ENCODE data around the gene ISLR.
"Not testable (repeated sequence)": the region's sequence is repeated elsewhere in the genome, so short reads cannot be mapped to it uniquely, and the experiment has no call there.

ISLR gene

DNA sequence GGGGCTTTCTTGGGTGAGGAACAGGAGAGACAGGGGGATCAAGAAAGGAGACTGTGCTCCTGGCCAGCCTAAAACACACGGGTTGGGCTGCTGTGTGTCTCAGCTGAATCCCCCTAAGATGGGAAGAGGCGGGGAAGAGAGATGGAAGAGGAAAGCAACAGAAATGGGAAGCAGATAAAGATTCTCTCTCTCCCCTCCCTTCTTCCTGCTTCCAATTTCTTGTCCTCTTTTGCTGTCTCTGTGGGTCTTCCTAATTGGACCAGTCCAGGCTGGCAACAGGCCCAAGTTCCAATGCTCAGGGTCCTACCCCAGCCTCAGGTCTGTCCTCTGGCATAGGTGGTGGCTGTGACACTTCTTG lies 36.0 kb upstream of the ISLR start:
- no peak for DNase-seq

DNA sequence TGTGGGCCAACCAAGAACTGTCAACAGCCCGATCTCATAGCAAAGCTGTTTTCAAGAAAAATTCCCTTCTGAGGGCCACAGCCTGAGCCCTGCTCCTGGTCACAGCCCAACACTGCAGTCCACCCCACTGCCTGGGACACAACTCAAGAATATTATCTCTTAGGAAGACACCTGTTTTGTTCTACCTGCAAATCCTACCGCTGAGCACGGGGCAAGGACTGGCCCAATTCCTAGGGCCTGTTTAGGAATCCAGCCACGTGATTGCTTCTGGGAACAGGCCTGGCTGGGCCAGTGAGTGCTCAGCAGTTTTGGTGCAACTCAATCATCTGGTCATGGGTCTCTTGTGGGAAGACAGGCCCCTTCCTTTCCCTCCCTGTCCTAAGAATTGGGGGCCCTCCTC lies 34.9 kb upstream of the ISLR start:
- no peak for DNase-seq

DNA sequence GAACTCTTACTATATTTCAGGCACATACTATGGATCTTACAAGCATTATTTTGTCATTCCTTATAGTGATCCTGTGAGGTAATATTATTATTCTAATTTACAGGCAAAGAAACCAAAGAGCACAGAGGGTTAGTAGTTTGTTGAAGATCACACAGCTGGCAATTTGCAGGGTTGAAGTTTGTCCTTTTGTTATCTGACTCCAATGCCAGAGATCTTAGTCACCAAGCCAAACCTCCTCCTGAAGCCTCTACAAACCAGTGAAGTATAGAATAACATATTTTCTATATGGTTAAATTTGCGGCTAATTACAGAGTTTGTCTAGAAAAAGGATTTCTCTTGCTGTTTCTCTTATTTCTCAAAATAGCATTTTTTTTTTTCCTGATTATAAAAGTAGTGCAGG lies 31.9 kb upstream of the ISLR start:
- no peak for DNase-seq

DNA sequence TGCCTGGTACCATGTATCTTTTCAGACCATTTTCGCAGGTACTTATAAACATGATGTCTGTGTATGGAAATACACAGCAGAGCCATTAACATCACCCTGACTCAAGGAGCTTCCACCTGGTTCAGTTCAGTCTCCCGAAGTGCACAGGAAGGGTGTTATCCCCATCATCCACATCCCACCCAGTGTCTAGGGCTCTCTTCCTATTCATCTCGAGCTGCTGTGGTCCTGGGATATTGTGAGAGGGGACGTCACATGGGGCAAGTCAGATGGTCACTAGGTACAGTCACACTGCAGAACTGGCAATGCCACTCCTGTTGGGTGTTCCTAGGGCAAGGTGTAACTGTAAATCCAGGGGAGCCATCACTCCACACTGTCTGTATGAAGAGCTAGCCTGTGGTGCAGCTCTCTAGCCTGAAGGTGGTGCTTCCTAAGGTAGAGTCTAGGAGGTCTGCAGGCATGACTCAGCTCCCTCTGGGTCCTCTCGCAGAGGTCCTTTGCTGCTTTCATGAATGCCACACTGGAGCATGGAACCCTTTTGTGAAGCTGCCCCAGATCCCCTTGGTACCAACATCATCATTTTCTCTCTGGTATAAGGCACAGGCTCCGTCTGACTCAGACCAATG lies 29.2 kb upstream of the ISLR start:
- no peak for DNase-seq

DNA sequence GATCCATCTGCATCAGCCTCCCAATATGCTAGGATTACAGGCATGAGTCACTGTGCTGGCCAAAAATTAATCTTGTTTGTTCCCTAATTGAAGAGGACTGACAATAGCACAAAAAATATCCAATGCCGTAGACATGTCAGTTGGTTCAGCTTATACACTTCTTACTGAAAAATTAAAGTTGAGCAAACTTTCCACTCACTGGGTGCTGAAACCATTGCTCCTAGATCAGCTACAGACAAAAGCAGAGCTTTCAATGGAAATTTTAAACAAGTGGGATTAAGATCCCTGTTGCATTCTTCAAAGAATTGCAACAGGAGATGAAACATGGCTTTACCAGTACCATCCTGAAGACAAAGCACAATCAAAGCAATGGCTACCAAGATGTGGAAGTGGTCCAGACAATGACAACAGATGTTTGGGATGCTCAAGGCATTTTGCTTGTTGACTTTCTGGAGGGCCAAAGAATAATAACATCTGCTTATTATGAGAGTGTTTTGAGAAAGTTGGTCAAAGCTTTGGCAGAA lies 27.2 kb upstream of the ISLR start:
- DNase-seq = no peak

DNA sequence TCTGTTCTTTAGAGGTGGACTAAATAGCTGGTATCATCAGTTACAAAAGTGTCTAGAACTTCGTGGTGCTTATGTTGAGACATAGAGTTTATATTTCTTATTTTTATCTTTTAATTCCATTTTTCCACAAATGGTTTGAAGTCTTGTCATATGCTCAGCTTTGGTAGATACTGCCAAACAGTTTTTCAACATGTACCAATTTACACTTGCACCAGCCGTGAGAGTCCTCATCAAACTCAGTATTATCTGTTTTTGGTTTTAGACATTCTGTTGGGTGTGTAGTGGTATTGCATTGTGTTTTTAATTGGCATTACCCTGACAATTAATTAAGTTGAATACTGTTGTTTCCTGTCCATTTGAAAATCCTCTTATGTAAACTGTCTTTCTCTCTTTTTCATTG lies 26.5 kb upstream of the ISLR start:
- no peak for DNase-seq

DNA sequence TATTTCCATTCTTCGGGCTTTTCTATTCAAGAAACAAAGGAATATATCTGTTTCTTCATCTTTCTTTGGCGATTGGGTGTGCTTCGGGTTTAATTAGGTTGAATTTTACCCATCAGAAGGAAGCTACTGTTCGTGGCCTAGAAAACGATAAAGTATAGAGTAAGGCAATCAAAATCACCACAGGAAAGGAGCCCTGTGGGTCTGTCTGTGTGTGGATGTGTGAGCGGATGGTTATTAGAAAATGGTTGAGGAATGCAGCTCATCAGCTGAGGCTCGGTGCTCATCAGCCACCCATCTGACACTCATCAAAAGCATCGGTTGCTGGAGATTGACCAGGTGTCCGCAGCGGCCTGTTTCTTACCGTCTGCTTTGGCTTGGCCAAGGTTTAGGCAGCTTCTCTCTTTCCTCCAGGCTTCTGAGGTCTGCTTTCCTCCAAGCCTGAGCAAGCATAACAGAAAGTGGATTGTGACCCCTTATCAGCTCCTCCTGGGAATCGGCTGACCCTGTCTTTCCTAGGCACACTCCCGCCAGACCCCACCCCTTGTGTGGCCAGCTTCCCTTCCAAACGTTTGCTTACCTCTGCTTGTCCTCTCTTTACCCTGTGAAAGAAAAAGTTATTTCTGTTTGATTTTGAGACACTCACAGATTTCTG lies 17.6 kb upstream of the ISLR start:
- DNase-seq = no peak

DNA sequence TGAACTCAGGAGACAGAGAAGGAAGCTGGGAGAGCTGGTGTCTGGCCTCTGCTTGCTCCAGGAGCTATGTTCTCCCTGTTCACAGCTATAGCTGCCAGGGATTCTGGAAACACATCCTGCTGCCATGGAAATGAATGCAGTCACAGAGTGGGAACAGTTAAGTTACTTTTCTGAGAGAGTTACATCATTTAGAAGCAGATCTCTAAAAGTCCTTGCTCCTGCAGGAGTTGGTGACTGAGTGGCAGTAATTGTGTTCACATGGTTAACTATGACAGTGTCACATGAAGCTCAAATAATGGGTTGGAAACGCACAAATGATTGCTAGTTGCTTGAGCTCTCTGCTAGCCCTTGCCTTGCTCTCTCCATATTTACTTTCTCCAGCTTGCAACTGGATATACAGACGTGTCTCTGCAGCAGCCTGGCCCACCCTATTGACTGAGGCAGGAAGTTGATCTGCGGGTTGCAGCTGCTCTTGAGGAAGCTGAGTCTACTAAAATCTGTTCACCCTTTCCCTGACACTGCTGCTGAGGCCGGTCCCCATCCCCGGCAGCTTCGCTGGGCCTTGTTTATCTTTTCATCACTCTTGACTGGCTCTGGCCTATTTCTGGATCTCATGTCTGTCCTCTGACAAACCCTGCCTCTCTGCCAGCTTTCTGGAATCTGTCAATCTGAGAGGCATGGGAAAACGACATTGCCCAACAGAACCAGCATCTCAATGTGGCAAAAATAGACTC lies 16.7 kb upstream of the ISLR start:
- no peak for DNase-seq

DNA sequence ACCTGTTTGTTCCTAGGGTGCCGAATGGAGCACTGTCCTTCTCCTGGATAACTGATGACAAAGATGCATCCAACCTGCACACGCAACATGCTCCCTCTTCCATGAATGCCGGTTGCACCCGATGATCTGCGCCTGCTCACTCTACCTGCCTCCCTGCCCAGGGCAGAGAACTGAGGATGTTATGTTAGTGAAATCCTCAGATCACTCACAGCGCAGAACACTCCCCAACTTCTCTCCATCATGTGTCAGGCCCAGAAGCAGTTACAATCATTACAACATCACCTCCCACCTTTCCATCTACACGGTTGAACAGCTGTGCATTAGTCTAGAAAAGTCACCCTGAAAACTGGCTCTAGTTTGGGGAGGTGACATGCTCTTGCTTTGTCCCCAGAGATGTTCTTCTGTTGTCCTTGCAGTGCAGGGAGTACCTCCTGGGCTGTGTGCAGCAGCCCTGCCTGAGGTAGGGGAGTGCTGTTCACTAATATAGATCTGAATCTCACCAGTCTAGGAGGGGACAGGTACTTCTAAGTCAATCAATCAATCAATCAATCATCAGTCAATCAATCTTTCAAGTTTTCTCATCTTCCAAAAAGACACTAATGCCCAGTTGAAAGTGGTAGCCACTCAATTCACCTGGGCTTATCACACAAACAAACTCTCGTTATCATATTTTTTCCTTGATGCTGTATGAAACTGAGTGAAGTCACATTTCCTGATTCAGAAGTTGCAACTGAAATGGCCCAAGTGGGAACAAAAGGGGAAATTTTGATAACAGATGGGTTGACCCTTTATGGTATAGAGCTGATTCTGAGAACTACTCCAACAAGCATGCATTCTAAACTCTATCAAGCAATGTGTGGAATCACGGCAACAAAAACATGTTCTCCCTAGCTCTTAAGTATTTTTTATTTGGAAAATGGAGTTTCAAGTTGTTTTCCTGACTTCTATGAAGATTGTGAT lies 15.4 kb upstream of the ISLR start:
- DNase-seq = no peak

DNA sequence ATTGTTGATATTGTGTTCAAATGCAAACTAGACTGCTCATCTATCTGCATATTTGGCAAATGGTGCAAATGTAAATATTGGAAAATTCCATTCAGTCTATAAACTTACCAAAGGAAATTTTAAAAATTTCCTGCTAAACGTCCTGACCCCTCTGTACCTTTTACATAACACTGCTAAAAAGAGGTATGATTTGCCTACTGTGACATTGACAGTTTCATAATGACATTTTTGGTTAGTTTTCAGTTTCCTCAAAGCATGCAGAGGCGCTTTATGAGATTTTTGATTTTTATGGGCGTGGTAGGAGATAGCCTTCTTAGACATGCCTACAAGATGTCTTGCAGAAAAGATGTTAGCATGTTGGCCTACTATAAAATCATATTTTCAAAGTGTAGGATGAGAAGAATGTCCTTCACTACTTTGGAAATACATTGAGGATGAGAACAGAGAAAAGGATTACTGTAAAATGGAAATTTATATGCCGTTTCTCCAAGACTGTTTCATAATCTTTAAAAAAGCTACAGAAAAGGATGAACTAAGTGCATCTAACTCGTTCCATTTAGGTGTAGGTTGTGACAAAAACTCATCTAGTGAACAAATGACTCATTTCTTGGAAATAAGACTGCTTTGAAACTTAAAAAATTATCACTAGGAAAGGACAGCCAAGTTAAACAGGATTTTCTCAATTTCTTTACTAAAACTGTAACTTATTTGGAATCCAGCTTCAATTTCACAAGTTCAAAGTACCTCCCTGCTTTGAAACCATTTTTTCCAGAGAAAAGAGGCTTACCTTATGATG lies 14.5 kb upstream of the ISLR start:
- DNase-seq = no peak

DNA sequence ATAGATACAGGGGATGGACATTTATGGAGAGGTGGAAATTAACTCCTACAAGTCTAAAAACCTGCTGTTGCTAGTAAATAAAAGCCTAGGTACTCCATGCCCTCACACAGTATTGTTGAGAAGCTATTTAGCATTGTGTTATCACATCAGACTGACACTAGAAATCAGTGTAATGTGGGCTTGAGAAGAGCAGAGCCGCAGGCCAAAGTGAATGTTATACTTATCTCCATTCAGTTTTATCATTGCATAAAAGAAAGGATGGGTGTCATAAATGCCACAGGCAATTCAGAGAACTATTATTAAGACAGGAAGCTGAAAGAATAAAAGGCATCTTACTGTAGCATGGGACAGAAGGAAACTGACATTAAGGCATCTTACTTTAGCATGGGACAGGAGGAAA lies 13.7 kb upstream of the ISLR start:
- DNase-seq = no peak

DNA sequence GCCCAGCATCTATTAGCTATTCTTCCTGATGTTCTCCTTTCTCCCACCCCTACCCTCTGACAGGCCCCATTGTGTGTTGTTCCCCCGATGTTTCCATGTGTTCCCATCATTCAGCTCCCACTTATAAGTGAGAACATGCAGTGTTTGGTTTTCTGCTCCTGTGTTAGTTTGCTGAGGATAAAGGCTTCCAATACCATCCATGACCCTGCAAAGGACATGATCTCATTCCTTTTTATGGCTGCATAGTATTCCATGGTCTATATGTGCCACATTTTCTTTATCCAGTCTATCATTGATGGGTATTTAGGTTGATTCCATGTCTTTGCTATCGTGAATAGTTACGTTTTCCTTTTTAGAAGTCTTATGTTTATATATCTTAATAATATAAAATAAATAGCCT lies 13.1 kb upstream of the ISLR start:
- not testable (repeated sequence) for DNase-seq

DNA sequence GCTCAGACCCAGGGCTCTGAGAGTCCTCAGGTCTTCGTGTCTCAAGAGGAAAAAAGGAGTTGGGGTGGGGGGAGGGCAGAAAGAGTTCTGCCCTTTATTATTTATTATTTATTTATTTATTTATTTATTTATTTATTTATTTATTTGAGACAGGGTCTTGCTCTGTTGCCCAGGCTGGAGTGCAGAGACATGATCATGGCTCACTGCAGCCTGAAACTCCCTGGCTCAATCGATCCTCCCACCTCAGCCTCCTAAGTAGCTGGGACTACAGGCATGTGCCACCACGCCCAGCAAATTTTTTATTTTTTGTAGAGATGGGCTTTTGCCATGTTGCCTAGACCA lies 11.3 kb upstream of the ISLR start:
- not testable (repeated sequence) for DNase-seq

DNA sequence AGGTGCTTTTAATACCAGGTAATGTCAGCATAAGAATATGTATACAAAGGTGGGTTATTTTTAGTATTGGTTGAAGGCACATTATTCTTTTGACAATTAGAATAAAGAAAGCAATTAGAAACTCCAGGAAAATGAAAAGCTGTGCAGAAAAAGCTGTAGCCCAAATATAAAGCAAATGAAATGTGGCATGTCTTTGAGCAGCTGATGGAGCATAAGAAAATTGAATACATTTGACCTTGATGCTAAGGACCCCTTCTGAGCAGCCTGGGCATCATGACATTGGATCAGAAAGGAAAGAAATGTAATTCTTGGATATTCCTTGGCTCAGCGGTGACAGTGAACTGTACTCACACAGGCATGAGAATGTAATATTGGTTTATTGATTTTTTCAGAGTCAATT lies 8.0 kb upstream of the ISLR start:
- no peak for DNase-seq

DNA sequence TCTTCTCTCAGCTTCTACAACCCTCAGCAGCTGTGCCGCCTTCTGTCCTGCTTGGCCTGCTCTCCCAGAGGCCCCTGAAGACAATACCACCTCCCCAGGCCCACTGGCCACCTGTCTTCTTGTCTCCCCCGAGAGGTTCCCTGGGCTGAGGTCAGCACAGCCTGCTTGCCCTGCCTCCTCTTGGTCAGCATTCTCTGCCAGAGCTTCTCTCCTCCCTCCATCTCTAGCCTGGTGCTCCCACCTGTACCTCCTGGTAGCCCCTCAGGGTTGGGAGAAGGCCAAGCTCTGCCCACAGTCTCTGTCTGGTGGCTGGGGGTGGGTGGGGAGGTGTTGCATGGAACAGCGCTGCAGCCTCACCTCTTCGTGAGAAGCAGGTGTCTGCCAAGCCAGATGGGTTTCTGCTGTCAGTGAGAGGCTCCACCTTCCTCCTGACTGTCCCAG lies 5.6 kb upstream of the ISLR start:
- DNase-seq = no peak

DNA sequence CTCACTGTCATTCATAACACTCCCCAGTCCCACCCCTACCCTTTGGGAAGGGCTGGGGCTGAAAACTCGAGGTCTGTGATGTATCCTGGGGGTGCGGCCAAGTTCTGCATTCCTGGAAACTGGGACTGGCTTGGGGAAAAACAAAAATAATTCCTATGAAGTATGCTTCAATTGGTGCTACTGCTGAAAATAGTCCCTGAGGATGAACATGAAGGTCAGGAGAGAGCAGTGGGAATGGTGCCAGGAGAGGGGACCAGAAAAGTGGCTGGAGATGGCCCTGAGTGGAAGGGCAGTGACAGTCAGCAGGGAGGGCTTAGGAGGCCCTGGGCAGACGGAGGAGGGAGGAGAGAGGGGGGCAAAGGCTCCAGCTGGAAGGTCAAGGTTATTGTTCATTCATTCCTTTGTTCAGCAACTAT lies 4.8 kb upstream of the ISLR start:
- no peak for DNase-seq

DNA sequence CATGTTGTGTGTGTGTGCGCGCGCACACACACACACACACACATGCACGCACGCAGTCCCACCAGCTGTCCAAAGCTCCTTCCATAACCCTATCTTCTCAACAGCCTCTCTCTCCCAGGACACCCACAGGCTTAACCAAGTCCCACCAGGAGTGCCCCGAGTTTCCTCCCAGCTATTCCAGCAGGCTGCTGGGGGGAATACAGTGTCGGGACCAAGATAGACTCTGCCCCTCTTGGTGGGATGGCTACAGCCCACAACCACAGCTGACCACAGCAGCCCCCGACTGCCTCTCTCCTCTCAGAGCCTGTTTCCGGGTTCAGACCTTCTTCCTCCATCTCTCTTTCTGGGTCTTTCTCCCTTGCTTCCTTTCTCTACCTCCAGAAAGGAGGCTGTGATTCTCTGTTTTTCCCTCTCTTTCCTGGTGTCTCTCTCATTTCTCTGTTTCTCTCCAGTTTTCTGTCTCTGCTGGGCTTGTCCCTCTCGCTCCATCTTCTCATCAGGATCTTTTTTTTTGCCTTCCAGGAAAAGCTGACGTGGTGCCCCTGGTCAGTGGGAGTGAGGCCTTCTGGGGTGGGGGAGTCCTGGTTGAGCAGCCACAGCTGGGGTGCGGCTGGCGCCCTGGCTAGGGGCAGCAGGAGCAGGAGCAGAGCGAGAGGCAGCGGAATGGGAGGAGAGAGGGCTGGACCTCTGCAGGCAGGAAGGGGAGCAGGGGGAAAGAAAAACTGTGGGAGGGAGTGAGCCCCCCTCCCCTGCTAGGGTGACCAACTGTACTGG lies 3.3 kb upstream of the ISLR start:
- no peak for DNase-seq

DNA sequence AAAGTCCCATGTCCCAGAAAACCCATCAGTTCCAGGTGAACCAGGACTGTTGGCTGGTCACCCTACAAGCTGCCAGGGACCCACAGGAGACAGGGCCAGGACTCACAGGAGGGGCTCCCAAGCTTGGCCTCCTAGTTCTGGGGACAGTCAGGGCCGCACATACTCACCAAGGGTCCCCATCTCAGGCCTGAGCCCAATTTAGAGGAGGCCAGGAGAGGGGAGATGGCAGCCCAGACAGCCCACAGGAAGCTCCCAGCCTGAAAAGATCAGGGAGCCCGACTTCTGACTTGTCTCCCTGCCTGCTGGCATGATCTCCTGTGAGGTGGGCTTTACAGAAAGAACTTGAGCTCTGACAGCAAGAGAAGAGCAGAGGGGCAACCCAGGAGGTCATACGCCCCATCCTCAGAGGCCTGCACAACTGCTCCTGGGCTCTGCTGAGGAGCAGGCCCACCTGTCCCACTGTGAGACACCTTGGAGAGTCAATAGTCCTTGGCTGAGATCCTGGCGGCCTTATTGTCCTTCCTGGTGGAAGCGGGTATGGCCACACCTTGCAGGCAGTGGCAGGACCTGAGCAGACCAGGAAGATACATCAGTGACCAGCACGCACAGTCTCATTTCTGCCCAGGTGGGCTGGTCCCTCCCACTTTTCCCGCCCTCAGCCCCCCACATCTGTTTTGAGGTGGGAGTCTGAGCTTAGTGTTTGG lies 2.5 kb upstream of the ISLR start:
- no peak for DNase-seq

DNA sequence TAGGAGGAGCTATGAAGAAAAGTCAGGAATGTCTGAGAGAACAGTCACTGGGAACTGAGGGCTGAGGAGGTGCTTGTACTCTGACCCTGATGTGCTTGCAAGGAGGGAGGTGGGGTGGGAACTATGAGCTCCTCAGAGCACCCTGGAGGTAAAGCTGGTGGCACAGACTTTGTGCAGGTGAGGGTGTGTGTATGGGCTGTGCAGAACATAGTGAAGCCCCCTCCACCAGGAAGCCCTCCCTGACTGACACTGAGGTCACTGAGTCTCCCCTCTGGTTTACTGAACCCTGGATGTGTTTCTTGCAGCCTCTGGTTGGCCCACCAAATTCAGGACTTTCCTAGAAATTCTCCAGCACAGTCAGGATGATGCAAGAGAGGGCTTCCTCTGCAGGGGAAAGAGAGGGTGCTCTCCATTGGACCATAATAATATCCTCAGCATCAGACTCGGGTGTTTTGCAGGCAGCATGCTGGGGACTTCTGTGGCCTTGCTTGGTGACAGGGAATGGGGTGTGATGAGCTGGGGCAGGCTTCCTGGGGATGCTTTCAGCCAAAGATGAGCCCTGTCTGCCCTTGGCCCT lies 1.5 kb upstream of the ISLR start:
- no peak for DNase-seq

DNA sequence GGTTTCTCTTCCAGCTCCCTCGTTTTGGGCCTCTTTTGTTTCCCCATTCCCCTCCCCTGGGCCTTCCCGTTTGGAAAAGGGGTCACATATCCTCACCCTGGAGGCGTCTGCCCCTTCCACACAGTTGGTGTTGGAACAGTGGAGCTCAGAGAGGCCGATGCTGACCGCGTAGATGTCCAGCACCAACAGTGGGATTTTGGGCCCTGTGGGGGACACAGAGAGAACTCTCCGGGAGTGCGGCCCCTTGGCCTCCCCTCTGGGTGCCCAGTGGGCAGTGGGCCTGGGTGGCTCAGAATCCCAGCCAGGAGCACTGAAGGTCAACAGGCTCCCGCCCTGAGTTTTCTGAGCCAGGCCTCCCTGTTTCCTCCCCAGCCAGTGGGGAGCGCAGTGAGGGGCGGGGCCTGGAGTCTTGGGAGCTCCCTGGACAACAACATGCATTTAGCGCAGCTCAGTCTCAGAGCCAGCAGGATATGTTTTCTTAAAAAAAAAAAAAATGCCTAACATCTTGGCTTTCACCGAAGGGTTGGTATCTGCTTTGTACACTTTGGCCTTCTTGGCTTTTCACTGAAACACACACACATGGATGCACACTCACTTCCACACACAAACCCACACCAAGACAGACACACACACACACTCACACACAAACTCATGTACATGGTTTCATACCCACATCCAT lies 670 bp upstream of the ISLR start:
- DNase-seq = no peak
